ACHN (cell line): ENCODE measurements around the gene SKP2.

Experiments used
- DNase-seq: peaks from one replicate; pipeline ENCODE4 v3.0.0-alpha.2; 2015
- in situ Hi-C: cut with HindIII; loops from 2 replicates; pipeline ENCODE4 v1.10.0; 2017; ENCODE audit warnings: low sequenced_read_pairs, low pct_ligation_motif_present, low pct_unique_long_range_greater_than_20kb

SKP2 gene

DNA sequence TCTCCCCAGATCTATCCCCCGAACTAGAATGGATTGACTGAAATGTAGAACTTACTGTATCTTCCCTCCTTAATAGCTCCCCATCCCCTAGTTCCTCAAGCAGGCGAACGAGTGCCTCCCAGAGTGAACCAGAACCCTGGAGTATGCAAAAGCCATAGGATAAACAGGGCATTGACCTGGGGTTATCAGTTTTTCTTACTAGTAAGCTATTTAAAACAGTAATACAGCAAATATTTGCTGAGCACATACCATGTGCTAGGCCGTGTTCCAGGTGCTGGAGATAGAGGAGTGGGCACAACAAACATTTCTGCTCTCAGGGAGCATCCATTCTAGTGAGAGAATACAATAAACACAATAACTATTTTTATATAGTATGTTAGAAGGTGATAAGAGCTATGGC, 1.8 kb downstream of the SKP2 start:
- DNase-seq = no peak
- in situ Hi-C loops = no loop called here

DNA sequence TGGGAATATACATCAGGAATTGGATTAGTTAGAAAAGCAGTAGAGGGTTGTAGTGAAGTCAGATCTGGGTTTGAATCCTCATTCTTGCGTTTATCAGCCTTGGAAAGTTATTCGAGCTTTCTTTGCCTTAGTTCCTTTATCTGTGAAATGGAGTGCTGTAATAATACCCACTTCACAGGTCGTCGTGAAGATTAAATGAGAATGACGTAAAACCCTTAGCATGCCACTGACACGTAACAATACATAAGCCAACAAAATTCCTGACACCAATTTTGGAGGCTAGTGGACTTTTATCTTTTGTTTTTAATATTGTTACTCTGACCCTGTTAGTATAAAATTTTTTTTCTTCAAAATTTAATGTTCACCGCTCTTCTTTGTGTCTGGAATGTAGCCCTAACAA, 3.4 kb downstream of the SKP2 start:
- no peak for DNase-seq
- in situ Hi-C loops = no loop called here

DNA sequence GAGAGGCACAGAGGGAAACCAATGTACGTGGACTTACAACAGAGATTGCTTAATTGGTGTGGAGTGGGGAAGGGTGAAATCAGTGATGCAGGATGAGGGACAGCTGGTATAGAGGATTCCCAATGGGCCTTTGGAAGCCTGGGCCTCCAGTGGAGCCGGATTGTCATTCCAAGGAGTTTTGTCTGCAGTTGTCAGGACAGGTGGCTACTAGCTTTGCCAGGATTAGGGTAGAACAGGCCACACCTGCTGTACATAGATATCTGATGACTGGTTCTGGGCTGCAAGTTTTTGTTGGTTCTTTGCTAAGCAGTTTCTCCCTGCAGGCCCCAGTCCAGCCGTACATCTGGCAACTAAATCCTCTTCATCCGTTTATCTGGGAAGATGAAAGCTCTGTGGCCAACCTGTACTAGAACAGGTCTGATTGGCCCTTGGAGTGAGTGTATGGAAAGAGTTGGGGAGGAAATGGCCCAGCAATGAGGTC, 4.2 kb downstream of the SKP2 start:
- in situ Hi-C loops = no loop called here
- no peak for DNase-seq

DNA sequence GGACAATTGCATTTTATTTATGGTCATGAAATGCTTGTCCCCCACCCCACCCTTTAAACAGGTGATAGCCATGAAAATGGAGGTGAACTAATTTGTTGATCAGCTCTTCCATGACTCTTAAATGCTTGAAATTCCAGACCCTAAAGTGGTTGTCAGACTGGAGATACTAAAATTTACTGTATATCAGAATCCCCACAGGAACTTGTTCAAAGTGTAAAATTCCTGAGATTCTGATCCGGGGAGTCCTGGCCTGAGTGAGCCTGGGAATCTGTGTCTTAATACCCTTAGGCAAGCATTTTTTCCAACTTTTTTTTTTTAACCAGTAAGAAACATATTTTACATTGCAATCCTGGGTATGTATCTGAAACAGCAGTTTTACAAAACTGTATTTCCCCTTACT, 4.7 kb downstream of the SKP2 start:
- in situ Hi-C loops = no loop called here
- DNase-seq = no peak

DNA sequence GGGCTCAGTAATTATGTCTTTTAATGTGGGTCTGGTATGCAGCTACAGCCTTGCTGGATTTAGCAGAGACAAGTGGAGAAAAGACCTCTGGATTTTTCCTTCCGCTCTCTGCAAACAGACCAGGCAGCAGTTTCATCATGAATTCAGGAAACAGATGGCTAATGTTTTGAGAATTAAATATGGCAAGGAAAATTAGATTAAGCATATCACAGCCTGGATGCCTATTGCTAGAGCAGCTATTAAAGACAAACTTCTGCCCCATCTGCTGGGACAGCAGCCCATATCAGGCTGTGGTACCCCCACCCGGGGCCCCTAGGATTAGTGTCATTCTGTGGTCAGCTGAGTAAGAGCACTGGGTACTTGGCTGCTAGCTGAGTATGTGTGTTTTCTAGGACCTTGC, 6.2 kb downstream of the SKP2 start:
- in situ Hi-C loops = no loop called here
- no peak for DNase-seq

DNA sequence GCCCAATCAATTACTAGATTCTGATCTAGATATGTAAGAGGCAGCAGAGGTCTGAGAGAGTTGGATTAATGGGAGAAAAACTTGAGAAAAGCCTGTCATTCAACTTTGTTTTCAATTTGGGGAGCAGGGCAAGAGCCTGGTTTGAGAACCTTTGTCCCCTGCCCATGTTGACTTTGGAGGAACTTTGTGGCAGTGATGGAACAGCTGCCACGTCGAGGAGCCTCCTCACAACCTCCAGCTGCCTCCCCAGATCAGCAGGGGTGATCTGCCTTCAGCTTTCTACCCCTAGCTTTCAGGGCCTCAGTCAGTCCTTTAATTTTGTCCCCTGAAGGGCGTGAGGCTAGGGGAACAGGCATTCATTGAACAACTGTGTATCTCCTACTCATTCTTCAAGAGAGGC, 8.7 kb downstream of the SKP2 start:
- DNase-seq = no peak
- in situ Hi-C loops = no loop called here

DNA sequence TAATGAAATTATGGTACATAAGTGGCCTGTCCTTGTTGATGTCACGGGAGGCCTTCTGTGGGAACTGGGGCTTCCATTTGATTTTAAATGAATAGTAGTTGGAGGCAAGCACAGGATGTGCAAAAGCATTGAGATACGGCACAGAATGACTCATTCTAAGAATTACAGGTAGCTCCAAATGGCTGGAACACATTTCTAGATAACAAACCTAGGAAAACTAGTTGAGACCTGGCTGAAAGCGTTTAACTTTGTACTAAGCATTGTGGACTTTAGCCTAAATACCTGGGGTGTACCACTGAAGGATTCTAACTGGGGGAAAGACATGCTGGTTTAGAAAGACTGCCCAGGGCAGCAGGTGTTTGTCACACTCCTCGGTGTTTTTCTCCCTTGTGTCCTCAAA, 9.4 kb downstream of the SKP2 start:
- in situ Hi-C loops = no loop called here
- no peak for DNase-seq

DNA sequence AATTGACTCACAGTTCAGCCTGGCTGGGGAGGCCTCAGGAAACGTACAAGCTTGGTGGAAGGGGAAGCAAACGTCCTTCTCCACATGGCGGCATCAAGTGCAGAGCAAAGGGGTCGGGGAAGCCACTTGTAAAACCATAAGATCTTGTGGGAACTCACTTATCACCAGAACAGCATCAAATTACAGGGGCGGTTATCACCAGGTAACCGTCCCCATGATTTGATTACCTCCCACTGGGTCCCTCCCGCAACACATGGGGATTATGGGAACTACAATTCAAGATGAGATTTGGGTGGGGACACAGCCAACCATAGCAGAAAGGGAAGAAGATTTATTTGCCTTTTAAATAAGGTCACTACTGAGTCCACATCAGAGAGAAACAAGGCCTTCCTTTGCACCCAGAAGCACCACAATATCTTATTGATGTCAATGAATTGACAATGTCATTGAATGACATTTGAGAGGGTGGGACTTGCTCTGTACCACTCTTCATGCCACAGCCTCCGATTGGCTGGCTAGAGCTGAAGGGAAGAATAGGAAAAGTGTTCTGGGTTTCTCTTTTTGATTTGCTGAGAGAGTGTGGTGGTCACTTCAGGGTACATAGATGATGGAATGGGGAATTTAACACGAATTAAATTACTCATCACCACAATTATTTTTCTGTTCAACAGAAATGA, 11.0 kb downstream of the SKP2 start:
- no peak for DNase-seq
- in situ Hi-C loops = no loop called here

DNA sequence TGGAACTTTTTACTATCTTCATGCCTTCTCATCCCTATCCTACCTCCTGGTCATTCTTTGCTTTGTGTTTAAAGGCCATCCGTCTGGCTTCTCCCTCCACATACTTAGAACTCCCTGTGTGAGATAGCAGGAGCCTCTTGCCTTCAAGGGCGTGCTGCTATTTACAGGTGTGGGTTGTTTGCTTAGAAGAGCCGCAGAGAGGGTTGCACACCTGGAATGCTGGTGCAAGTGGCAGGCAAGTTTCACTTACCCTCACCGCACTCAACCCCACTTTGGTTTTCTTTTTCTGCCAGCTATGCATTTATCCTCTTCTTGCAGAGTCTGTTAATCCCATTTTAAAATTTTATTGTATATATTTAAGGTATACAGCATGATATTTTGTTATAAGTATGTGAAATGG, 12.6 kb downstream of the SKP2 start:
- DNase-seq = no peak
- in situ Hi-C loops = no loop called here

DNA sequence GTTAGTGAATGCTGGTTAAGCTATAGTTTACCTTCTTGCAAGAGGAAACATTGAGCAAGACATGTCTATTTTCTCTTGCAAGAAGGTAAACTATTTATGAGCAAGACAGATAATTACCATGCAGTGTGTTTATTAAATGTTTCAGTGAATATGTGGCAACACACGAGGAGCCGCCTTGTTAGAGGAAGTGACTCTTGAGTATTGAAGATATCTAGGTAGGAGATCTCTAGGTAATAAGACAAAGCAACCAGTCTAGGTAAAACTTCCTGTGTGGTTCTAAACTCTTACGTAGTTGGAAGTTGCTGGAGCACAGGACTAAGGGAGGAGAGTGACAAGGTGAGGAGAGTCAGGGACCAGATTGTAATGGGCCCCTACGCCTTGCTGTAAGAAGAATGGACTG, 16.8 kb downstream of the SKP2 start:
- no peak for DNase-seq
- in situ Hi-C loops = no loop called here

DNA sequence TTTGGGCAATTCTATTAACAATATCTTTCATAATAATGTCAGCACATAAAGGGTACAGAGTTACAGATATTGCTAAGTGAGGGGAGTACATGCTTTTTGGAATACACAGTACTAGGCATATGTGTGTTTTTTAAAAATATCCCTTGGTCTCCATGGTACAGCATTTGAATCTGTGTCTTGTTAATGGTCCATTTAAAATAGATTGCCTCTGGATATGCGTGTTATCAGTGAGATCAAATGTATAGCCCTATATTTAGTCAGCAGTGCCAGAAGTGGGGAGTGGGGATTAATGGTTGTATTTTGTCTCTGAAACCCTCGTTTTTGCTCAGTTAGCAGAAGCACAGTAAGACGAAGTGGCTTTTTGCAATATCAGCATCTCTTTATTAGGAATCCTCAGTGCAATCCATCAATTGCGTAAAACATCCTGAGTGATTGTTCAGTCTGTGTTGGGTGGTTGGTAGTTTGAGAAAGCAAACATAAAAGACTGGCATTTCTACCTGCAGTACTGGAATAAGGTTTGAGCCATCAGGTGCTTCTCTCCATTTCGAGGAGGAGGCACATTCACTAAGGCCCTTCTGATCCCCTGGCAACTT, 19.0 kb downstream of the SKP2 start:
- in situ Hi-C loops = no loop called here
- no peak for DNase-seq

DNA sequence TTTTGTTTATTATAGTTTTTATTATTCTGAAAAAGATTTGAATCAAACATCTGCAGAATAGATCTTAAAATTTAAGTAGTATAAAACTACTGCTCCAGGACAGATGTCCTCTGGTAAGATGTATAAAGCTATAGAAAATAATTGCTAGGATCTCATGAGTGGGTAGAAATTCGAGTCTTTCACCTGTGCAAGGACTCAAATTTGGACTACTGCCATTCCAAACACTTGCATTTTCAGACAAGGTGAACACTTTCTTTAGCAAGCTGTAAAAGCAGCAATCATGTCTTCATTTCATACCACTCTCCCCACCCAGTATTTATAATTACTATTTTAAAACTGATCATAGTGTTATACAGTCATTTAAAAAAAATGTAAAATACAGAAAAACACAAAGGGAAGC, 20.7 kb downstream of the SKP2 start:
- no peak for DNase-seq
- in situ Hi-C loops = no loop called here

DNA sequence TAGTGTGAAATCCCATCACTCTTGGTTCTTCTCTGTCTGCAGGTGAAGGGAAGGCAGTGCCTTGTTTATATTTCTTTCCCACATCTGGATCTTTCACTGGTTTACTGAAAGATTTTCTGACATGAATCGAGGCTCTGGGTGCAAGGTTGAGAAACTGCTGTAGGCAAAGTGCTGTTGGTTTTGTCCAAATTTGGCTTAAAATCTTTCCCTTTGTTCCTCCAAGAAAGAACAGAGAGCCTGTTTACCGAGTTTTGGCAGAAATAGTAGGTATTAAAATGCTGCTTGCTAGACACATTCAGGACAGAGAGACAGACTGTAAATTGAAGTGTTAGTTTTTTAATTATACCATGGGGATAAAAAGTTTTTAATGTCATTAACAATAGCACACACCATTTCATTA, 21.5 kb downstream of the SKP2 start:
- DNase-seq = no peak
- in situ Hi-C loops = no loop called here

DNA sequence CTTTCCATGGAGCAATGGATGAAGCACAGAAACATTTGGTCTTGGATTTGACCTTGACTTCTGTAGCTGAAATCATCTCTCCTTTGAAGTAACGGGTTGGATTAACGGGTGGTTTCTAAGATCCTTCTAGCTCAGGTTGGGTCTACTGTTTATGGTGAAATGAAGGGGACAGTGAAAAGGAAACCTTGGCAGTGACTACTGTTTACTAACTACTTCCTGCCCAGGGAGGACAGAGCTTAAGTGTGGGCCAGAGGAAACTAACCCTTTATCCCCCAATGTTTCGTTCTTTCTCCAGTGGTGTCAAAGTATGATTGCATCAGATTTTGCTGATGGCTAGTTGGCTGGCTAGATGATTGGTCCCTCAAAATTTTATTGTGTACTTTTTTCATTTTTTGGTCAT, 22.2 kb downstream of the SKP2 start:
- DNase-seq = no peak

DNA sequence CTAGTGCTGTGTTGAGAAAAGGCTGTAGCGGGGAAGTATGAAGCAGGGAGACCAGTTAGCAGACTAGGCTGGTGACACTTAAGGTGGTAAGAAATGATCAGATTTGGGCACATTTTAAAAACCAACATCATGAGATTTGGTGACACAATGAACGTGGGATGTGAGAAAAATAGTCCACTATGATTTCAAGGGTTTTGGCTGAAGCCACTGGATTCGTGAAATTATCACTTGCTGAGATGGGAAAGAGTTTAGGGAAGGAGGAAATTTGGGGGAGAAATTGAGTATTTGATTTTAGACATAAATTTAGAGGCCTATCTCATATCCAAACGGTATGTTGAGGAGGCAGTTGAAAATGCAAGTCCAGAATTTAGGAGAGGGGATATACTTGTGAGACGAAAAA, 23.1 kb downstream of the SKP2 start:
- in situ Hi-C loops = no loop called here
- no peak for DNase-seq

More for the DNA sequence above, 22.2 kb downstream of the SKP2 start:
- in situ Hi-C loops = no loop called here

DNA sequence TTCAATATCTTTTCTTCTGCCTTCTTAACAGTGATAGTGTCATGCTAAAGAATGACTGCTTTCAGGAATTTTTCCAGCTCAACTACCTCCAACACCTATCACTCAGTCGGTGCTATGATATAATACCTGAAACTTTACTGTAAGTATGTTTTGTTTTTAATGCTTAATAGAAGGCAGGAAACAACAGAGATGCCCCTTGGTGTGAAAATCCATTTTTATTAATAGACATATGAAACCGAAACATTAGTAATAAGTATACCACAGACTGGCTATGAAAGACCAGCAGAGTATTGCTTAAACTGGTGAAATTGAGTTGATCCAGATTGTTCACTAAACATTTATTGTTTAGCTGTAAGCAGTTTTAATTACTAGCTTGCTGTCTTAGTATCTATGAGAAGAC, 25.2 kb downstream of the SKP2 start:
- in situ Hi-C loops = no loop called here
- DNase-seq = no peak

DNA sequence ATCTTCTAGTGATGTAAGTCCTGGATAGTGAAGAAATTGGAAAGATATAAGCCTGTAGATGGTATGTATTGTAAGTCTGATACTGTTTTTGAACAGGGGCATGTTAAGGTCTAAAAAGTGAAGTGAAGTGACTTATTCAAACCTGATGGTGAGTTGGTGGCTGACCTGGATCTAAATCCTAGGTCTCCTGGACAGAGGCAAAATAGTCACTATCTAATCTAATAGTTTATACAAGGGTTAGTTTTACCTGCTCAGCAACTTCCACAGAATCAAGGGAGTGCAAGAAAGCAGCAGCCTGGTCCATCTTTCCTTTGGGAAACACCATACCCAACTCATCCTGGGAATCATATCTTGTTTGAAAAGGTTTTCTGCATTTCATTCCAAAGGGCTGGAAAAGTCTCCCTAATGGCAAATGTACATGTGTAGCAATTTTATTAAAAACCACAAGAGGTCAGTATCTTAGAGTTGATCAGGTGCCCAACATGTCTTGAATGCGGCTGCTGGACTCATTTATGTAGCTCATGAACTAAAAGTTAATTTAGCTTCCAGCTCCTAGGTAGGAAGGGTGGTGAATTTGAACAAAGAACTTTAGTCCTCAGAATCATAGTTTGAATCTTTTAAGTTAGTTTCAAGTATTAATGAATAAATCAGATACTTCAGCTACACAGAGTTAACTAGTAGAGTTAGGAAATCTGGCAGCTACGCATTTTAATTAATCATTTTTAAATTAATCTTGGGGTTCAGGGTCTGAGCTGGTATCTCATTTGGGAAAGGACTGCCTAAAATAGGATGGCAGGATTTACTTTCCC, 26.0 kb downstream of the SKP2 start:
- DNase-seq = peak; percentile 46
- in situ Hi-C loops = no loop called here

DNA sequence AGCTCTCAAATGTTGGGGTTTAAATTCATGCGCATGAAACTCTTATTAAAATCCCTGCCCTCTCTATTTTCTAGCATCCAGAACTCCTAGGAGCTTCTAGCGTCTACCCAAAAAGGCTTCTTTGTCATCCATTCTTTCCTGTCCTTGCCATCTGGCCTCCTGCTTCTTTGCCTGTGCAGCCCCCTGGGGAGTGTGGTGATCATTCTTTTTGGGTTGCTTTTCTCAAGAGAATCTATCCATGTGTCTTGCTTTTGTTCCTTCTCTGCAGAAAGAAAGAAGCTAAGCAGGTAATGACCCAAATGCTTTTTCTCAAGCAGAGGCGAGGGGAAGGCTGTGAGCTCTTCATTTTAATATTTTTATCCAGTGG, 26.6 kb downstream of the SKP2 start:
- in situ Hi-C loops = no loop called here
- DNase-seq = no peak

DNA sequence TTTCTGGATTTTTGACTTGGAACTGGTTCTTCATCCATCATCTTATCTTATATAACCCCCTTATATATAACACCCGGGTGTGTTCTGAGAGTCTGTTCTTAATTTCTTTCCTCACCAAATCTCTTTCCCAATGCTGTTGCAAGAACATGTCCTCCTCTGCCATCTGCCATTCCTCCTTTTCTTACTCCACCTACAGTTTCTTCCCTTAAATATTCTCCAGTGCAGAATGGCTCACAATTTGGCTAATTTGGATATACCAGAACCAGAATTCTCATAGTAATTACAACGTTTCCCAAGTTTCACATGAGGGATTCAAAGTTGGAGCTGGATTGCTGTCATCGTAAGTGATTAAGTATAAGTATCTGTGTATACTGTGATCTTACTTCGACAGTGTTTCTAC, 28.0 kb downstream of the SKP2 start:
- in situ Hi-C loops = no loop called here
- no peak for DNase-seq
